Stimulated activated CD4-positive, alpha-beta T cell treated with anti-CD3 and anti-CD28 coated beads, Interleukin-1b, Interleukin-23, amount 100 ng/mL, for 1 hour (primary cell): ENCODE data around the gene SAMD4B.
"Not testable (repeated sequence)": the region's sequence is repeated elsewhere in the genome, so short reads cannot be mapped to it uniquely, and the experiment has no call there.

Experiments used
- DNase-seq, 2 donors: peaks; one replicate each; pipeline ENCODE4 v3.0.0-alpha.2; 2020; ENCODE audit warnings: low read depth in 2 of 2

SAMD4B gene

DNA sequence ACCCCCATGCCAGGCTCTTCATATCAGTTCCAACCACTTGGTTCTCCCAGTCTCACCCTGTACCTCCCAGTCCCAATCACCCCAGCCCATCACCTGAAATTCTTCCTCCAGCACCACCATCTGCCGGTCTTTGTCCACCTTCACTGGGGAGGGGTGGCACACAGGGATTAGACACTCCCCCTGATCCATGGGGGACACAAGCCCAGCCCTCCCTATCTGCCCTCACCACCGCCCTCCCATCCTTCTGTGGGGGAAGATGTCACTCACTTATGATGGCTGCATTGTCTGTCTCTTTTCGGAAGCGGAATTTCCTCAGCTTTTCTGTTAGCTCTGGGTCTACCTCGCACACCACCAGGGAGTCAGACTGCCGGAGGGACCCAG lies 7.1 kb upstream of the SAMD4B start:
- DNase-seq: no peak

DNA sequence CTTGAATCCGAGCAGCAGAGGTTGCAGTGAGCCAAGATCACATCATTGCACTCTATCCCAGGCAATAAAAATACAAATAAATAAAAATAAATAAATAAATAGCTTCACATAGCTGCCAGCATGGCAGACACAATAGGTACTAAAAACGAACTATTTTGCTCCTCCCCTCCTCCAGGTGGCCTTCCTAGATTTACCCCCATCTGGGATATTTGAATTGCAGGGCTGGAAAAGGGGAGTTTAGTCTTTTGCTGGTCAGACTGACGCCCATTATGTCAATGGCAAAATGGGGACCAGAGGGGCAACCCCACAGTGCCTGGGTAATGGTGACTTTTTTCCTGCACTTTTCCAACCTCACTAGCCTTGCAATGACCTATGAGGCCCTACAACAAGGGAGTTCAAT lies 5.7 kb upstream of the SAMD4B start:
- DNase-seq: no peak

DNA sequence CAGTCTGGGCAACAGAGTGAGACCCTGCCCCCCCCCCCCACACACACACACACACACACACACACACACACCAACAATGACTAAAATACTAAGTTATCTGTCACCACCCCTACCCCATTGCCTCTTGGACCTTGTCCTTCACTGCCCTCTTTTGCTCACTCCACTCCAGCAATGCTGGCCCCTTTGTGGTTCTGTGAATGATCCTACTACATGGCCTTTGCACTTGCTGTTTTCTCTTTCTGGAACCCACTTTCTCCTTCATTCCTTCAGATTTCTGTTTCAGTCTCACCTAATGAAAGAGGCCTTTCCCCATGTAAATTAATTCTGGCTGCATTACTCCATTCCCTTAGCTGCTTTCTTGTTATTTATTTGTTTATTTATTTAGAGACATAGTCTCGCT lies 2.5 kb upstream of the SAMD4B start:
- DNase-seq: no peak

- DNase-seq: not testable (repeated sequence)
These were observed 2.1 kb upstream of the SAMD4B start for GRCh38 chr19:39340156-39340555.

DNA sequence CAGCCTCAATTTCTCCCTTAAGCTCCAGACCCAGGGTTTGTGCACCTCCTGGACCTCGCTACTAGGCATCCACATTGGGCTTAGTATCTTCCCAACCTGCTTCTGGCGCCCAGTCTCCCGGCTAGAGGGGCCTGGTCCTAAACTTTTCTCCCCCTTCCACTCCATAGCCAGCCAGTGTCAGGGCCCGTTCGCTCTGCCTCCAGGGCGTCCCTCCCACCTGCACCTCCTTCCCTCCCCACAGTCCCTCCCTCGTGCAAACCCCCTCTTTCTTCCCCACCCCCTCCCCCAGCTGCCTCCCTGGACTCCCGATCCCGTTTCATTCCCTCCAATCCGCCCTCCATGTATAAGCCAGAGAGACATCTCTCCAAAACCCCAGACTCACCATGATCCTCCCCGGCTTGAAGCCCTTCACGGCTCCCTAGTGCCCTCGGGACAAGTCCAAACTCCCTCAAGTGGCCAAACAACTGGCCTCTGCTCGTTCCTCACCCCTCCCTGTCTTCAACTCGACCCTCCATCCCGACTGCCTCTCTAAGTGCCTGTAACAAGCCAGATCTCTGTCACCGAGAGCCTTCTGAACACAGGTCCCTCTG lies 997 bp upstream of the SAMD4B start:
- DNase-seq: no peak

- no peak for DNase-seq
These were observed 555 bp downstream of the SAMD4B start for GRCh38 chr19:39342647-39343305.

GRCh38 chr19:39345956-39346355 lies 3.7 kb downstream of the SAMD4B start:
- DNase-seq: no peak

- no peak for DNase-seq
These were observed 5.3 kb downstream of the SAMD4B start for GRCh38 chr19:39347332-39348164.

- DNase-seq: no peak
These were observed 7.1 kb downstream of the SAMD4B start for GRCh38 chr19:39349326-39349725.

GRCh38 chr19:39350156-39350555 lies 7.9 kb downstream of the SAMD4B start:
- no peak for DNase-seq

- DNase-seq: no peak
These were observed 9.4 kb downstream of the SAMD4B start for GRCh38 chr19:39351537-39352064.

GRCh38 chr19:39352381-39353255 lies 10.4 kb downstream of the SAMD4B start:
- no peak for DNase-seq

DNA sequence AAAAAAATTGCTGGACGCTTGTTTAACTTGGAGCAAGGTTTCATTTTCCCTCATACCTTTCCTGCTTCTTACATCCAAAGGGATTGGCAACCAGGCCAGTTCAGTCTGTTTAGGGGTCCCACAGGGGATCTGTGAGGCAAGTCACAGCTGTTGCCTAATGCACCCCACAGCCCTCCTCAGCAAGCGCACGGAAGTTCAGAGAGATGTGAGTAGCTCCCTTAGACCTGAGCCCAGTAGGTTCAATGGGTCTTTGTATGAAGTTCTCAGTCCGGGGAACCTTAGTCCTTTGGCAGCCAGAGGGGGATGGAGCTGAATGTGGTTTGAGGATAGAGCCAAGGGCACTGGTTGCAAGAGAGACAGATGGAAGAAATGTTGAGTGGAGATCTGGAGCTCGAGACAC lies 13.0 kb downstream of the SAMD4B start:
- no peak for DNase-seq

DNA sequence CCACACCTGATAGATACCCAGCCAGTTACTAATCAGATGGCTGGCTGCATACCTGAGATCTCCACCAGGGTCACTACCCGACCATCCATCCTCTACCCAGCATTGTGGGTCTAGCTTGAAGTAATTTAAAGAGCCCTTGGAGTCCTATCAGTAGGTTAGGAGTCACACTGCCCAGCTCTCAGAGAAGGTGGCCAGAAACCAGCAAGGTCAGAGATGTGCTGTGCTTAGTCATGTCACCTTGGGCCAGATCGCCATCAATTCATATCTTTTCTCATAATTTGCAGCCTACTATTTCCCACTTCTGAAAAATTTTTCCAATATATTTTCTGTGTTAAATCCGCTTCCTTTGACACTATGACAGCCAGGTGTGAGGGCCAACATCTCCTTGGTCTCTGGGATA lies 13.9 kb downstream of the SAMD4B start:
- DNase-seq: no peak

DNA sequence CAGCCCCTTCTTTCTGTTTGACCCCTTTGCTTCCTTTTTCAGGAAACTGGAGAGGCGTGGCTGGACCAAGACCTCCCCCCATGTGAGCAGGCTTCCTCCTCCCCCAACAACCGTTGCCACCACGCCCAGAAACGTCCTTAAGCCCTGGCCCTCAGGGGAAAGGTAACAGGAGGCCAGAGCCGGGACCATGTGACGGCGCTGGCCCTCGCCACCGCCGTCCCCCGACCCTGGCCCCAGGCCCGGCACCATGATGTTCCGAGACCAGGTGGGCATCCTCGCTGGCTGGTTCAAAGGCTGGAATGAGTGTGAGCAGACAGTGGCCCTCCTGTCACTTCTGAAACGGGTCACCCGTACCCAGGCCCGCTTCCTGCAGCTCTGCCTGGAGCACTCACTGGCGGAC lies 14.4 kb downstream of the SAMD4B start:
- no peak for DNase-seq

GRCh38 chr19:39359026-39359425 lies 16.8 kb downstream of the SAMD4B start:
- no peak for DNase-seq

DNA sequence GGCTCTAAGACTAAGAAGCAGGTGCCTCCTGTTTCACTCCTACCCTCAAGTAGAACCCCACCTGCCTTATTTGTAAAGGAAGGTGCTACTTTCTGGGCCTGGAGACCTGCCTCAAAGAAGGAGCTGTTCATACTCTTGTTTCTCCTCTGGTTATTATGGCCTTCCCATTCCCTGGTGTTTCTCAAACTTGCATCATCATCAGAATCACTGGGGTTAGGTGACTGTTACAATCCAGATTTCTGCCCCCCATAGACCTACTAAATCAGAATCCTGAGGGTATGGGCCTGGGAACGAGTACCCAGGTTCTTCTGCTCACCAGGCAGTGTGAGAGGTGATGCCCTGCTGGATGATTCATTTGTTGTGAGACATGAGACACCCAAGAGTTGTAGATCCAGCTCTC lies 18.4 kb downstream of the SAMD4B start:
- DNase-seq: no peak

DNA sequence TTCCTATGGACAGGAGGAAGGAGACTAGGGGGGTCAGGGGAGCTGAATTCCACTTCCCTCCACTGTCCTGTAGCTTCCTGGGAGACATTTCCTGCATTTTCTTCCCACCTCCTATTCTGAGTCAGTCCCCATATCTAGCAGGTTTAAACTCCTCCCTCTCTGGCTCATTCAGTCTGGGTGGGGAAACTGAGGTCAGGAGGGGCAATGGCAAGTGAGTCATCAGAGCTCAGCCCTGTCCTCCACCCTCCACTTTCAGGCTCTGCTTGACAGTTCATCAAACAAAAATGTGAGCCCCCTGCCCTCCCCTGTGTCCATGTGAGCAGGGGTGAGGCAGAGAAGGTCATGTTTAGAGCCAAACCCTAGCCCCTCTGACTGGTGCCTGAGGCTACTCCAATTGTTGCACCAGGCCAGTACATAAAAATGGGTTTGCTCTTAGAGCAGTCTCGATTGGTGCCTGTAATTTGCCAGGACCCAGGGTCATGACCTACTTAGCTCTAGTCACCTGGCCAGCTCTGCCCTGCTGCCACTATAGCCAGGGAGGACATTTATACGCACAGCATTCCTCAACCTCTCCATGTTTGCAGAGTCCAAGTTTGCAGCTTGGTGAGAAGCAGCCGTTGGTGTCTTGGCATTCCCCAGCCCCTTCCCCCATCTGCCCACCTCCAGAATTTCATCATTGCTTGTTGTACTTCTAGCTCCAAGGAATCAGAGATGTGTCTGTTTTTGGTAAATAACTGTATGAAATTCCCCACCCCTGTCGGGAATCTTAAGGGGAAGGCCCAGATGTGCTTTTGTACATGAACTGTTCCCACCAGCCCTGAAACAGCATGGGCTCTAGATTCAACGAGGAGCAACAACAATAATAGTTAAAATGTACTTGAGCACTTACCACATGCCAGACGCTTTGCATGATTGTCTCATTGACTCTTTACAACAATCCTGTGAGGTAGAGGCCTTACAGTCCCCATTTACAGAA lies 20.7 kb downstream of the SAMD4B start:
- no peak for DNase-seq

DNA sequence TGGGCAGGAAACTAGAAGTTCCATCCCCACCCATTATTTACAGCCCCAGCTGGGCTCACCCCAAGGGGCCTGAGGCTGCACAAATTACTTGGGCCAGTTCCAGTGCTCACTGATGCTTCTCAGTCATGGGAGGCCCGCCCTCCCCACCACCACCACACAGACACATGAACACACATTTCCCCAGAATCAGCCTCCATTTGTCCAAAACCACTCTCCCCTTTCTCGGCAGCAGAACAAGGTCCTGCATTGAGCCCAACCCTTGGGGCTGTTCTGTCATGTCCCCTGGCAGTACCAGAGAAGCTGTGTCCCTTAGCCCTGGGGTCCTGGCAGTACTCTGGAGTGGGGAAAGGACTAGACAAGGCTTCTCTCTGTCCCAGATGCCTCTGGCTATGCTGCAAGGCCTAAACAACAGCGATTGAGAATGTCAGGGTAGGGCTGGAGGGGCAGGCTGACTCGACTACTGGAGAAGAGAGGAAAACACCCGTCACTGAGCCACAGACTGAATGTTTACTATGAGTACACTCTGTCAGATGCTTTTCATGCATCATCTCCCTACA lies 21.8 kb downstream of the SAMD4B start:
- no peak for DNase-seq

- no peak for DNase-seq
These were observed 23.3 kb downstream of the SAMD4B start for GRCh38 chr19:39365531-39365930.
